Stimulated activated CD8-positive, alpha-beta memory T cell treated with anti-CD3 and anti-CD28 coated beads, Interleukin-15, amount 100 ng/mL, for 48 hours (primary cell): ENCODE data around the gene TSEN34.
"Not testable (repeated sequence)": the region's sequence is repeated elsewhere in the genome, so short reads cannot be mapped to it uniquely, and the experiment has no call there.

Source experiments
- DNase-seq, 2 donors: peaks; one replicate each; pipeline ENCODE4 v3.0.0-alpha.2; 2020; ENCODE audit warnings: low read depth in 2 of 2

The TSEN34 gene

GRCh38 chr19:54239491-54240371 is 48.6 kb downstream of the TSEN34 start:
- DNase-seq, result not testable (repeated sequence)

- DNase-seq, result not testable (repeated sequence)
Measured at GRCh38 chr19:54240372-54241336, 49.5 kb downstream of the TSEN34 start.

- not testable (repeated sequence) for DNase-seq
Measured at GRCh38 chr19:54242234-54242633, 51.1 kb downstream of the TSEN34 start.

- DNase-seq, result not testable (repeated sequence)
Measured at GRCh38 chr19:54242646-54243045, 51.5 kb downstream of the TSEN34 start, which contains the start of gene LILRA6. LILRA6 (minus strand) TSS chr19:54242790.

- not testable (repeated sequence) for DNase-seq
Measured at GRCh38 chr19:54243809-54244208, 52.7 kb downstream of the TSEN34 start.
